HG03175 (cell line): ENCODE results near the gene OTULINL.

Experiments
- ATAC-seq: cut with Tn5 transposase; IDR thresholded peaks from one replicate; pipeline ENCODE4 v1.9.1; 2021; ENCODE audit warnings: mild to moderate bottlenecking, moderate library complexity; ENCODE audit not compliant: unreplicated experiment

Gene OTULINL

DNA sequence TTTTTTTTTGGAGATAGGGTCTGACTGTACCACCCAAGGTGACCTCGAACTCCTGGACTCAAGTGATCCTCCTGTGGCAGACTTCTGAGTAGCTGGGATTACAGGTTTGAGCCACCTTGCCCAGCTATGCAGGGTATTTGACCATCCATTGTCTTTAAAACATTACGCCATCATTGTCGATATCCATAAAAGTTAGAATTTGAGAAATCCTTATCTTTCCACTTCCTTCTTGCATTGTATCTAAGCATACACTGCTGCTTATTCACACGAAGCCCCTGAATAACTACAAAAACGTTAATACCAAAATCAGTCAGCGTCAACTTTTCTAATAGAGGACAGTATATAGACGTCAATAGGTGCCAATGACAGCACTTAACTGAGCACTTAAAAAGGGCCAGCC, 5.4 kb upstream of the OTULINL start:
- no peak for ATAC-seq

DNA sequence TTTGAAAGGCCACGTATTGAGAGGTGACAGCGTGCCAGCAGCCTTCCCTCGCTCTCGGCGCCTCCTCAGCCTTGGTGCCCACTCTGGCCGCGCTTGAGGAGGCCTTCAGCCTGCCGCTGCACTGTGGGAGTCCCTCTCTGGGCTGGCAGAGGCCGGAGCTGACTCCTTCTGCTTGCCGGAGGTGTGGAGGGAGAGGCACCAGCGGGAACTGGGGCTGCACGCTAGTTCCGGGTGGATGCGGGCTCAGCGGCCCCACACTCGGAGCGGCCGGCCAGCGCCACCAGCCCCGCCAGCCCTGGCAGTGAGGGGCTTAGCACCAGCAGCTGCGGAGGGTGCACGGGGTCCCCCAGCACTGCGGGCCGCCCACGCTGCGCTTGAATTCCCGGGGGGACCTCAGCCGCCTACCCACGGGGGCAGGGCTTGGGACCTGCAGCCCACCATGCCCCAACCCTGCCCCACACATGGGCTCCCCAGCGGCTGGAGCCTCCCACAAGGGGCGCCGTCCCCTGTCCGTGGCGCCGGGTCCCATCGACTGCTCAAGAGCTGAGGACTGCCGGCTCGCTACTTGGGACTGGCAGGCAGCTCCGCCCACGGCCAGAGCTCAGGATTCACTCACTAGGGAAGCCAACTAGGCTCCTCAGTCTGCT, 4.4 kb upstream of the OTULINL start:
- ATAC-seq, result no peak

DNA sequence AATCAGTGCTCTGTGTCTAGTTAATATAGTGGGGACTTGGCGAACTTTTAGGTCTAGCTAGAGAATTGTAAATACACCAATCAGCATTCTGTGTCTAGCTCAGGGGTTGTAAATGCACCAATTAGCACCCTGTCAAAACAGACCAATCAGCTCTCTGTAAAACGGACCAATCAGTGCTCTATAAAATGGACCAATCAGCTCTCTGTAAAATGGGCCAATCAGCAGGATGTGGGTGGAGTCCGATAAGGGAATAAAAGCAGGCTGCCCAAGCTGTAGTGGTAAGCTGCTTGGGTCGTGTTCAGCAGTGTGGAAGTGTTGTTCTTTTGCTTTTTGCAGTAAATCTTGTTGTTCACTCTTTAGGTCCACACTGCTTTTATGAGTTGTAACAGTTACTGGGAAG, 3.6 kb upstream of the OTULINL start:
- no peak for ATAC-seq

DNA sequence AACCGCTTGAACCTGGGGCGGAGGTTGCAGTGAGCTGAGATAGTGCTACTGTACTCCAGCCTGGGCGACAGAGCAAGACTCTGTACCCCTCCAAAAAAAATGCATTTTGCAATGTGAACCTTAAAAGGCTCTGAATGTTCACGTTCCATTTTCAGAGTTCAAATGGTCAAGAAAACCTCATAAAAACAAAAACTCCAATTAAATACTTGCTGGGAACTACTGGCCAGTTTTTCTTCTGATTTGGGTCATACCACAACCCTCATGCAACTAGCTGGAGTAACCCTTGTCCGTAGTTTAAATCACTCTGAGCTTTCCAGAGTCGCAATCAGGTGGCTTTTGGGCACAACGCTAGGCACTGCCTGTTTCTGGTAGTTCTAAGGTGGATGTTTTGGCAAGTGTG, 2.3 kb upstream of the OTULINL start:
- ATAC-seq, result no peak

DNA sequence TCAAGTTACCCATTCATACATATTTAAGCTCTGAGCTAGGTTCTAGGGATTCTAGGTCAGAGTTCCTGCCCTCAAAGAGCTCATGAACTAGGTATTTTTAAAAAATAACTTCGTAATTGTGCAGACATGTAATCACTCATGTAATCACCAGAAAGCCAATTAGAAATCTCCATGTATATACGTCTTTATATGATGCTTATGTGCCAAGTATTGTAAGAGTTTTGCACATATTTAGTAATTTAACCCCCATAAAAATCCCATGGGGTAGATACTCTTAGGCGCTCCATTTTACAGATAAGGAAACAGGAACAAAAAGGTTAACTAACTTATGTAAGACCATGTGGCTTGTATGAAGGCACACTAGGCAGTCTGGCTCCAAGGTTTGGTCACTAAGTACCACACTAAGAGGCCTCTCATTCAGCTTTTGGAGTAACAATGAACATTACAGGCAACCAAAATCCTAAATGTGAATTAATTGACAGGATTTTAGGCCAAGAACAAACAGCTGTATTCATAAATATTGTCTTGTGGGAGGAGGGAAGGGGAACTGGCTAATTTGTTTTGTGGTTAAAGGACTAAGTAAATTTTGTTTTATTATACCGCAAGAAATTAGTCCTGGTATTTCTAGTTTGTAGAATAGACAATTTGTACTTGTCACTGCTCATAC, 1.7 kb upstream of the OTULINL start:
- no peak for ATAC-seq

DNA sequence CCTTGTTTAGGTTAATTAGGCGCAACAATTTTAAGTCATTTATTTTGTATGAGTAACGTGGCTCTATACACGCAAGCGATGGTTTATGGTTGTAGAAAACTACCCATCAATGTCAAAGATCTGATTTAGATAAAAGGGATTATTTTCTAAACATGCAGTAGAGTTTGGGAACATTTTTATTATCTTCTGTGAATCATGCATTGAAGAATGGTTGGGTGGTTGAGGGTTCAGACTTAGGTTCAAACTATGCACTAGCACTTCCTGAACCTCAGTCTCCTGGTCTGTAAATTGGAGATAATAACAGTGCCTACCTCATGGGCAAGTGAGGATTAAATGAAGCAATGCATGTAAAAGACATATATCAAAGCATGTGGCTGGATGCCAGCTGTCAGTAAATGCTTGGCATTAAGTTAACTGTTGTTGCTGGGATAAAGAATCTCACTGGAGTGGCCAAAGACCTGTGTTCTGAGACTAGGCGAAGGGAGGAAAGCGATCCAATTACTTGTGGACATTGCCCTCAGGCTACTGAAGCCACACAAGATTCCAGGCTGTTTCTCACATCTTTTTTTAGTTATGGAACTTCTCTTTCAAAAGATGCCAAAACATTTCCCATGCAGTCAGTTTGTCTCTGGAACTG, 1.1 kb upstream of the OTULINL start:
- ATAC-seq, result no peak

DNA sequence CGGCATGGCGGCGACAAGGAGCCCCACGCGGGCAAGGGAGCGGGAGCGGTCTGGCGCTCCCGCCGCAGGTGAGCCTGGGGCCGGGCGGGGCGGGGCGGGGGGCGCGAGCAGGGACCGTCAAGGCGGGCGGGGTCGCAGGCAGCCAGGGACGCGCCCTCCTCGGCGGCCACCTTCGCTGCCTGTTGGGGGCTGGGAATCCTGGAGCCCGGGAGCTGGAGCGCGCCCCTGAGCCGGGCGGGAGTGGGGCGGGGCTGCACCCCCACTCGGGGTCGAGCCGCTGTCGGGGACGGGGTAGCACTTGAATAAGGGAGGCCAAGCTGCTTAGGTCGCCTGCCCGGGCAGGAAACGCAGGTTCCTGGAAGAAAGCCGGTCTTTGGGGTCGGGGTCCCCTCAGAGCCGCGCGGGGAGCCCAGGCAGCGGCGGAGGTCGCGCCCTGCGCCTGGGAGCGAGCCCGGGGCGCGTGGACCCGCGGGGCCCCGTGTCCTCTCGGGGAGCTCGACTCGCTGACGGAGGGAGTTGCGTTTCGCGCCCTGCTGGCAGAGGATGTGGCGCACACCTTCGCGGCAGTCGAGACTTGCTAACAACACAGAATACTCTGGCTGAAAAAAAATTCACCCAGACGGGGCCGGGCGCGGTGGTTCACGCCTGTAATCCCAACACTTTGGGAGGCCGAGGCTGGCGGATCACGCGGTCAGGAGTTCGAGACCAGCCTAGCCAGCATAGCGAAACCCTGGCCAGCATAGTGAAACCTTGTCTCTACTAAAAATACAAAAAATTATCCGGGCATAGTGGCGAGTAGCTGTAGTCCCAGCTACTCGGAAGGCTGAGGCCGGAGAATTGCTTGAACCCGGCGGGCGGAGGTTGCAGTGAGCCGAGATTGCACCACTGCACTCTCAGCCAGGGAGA, 552 bp downstream of the OTULINL start:
- peak; percentile 85 for ATAC-seq

DNA sequence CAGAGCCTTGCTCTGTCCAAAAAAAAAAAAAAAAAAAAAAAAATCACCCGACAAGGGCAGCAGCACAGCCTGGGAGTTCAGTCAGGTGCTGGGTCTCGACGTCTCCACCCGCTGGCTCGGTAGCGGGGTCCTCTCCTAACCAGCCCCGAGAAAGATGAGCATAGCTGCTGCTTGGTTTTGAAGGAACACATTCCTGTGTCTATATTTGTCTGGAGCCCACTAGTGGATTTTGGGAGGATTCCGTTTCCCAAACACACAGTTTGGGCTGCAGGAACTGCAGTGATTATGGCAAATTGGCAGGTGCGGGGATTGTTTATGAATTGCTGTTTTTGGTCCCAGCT, 1.2 kb downstream of the OTULINL start:
- ATAC-seq, result no peak

DNA sequence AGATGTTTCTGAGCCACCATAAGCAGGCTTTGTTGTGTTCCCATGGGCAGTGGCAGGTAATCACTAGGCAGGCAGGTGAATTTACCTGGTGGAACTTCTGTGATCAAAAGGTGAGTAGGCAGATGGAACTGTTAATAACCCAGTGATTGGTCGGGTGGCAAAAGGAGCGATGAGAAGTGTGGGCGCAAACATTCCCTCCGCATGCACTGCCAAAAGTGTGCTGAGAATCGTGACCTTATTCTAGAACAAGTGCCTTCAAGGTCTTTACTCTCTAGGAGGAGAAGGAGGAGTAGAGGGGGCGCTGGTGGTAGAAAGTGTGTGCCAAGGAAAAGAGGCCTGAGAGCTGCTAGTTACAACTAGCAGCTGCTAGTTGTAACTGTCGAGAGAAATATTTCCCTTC, 3.3 kb downstream of the OTULINL start:
- no peak for ATAC-seq

DNA sequence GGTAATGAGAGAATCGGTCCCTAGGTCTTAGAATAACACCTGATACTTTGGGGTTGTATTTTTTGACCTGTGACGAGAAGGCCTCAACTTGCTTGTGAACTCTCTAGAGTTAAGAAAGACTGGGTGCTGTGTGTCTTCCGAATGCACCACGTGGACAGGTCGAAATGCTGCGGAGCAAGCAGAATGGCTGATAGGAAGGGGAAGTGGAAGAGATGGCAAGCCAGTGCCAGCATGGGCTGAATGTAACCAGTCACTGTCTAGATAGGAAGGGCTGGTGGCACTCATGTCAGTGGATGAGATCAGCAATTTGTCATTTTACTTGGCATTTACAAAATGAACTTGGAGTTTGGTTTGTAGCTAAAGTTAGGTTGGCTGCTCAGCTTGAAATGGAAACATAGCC, 5.6 kb downstream of the OTULINL start:
- ATAC-seq, result no peak

DNA sequence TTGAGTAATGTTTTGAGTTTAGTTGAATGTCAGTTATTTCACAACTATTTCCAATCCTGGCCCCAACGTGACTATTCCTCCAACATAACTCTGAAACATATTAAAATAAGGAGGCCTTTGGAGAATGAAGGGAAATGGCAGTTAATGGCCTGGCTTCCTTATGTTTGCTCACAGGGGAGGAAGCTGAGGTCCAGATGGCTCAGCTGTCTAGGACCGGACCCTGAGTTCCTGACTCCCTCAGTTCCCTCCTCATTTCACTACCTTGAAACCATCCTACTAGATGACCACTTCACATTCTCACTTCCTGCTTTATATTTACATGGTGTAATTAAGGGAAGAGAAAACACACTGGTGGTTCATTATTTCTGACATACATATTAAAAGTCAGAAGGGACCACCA, 6.6 kb downstream of the OTULINL start:
- ATAC-seq, result peak; percentile 51

DNA sequence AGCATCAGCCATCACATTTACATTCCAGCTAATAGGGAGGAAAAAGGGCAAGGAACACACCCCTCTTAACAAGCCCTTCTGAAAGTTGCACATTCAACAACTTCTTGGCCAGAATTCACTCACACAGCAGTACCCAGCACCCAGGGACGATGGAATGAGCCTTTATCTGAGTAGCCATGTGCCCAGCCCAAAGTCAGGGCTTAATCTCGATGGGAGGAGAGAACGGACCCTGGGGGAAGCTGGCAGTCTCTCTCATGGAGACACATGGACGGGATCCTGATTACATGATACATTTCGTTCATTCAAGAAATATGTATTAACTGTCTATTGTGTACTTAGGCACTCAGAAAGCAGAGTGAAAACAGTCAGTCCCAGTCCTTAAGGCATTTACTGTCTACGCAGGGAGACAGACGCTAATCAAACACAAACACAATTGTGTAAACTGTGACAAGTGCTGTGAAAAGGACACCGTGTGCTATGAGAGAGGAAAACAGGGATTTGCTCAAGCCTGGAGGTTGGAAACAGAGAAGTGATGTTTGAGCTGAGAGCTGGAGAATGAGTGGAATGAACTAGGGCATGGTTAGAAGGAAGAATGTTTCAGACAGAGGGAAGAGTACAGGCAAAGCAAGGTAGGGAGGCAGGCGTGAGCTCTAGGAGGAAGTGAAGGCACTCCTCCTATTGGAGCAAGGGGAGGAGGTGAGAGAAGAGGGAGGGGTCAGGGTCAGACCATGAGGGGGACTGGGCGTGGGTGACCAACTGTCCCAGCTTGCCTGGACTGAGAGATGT, 7.4 kb downstream of the OTULINL start:
- ATAC-seq, result no peak

DNA sequence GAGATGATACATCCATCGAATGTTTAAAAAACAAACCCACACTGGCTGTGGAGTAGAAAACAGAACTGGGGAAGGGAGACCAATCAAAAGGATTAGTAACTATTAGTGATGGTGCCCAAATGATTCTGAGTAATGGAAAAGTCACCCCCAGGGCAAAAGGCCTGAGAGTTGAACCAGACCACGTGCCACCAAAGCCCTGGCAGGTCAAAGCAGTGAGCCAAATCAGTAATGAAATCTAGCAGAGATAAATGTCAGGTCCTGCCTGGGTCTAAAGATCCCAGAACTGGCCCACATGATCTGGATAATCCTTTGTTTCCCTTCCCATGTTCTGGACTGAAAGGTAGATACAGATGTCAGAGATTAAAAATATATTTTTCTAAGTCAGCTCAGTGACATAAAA, 9.4 kb downstream of the OTULINL start:
- no peak for ATAC-seq

DNA sequence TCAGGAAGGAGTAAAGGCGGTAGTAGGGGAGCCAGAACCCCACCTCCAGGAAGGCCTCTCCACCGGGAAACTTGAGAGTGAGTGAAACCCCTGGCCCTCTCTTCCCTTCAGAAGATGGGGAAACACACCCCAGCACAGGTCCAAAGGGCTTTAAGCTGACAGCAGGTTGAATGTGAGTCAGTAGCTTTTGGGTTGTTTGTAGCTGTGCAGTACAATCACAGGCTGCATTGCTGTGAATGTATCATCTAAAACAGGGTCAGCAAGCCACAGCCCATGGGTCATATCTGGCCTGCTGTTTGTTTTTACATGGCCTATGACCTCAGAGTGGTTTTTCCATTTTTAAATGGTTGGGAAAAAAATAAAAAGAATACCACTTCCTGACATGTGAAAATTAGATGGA, 10.0 kb downstream of the OTULINL start:
- ATAC-seq, result no peak

DNA sequence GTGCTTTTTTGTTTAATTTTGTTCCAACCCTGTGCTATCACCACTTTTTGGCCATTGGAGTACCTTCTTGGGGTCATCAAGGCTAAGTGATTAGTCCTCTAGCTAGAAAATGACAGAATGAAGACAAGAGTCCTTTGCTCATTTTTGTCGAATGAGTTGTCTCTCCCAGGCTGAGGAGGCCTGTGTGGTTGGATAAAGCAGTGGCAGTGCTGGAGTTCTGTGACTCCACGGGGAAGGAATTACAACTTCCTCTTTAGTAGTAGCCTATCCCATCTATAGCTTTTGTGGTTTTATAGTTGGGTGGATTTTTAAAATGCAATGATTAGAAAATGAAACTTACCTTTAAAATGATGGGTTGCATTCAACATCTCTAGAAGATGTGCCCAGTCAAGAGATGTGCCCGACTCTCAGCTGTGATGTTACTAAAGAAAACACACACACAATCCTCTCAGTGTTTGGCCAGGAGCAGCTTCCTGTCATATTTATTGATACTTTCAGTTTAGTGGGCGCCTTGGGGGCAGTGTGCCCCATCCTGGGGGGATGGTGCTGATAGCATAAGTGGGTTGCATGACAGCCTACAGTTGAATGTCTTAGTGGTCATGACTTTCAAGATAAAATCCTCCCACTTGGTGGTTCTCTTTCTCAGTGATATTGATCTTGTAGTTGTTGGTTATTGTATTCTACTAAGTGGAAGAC, 11.9 kb downstream of the OTULINL start:
- no peak for ATAC-seq

DNA sequence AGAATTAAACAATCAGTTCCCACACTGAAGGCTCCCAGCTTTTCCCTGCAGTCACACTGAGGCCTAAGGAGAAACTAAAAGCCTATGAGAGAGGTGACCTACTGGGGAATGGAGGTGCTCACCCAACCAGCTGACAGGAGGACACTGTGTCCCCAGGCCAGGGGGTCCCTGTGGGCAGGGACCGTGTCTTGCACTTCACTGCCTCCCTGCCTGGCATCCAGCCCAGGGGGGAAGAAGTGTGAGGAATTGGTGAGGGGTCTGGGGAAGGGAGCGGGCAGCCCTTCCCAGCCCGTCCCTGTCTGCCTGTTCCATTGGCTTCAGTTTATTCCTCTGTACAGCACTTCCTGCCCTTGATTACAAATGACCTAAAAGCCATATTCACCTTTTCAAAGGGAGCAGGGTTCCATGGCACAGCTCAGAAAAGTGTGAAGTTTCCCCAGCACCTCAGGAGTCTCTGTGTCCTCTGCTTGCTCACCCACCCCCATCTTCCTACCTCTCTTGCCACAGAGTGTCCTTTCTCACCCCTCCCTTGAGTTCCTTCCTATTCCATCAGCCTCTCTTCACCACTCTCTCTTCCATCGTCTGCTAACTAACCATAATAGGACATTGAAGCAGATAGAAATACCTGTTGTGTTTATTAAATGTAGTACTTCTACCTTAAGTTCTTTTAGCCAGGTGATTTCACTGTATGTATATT, 12.9 kb downstream of the OTULINL start:
- ATAC-seq, result no peak

DNA sequence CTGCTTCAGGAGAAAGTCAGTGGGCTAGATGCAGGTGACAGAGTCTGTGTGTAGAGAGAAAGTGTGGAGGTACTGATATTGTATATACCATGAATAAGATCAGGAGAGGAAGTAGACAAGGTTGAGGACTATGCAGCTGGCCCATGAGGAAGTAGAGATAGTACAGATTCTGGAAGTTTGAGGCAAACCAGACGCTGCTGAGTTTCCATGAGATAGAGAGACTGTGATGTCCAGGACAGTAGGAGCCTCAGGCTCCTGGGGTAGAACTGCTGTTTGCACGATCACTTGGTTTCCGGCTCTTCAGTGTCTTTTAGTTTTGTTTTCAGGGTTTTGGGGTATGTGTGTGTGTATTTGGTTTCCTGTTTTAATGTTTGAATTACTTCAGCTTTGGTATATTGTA, 13.6 kb downstream of the OTULINL start:
- ATAC-seq, result peak; percentile 80

DNA sequence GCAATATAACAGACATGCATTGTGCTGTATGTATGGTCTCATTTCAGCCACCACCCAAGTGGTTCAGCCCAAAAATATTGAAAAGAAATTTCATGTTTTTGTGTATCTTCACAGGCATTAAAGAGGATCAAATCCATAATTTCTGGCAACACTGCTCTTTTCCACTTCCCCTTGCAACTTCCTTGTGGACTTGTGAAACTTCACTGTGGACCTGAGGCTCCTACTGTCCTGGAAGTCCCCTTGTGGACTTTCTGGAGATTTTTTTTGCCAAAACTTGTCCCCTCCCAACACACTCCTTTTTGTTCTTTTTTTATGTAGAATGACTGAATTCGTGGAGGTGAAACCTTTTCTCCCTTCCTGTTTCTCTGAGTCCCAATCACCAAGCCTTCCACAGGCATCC, 14.3 kb downstream of the OTULINL start:
- no peak for ATAC-seq

DNA sequence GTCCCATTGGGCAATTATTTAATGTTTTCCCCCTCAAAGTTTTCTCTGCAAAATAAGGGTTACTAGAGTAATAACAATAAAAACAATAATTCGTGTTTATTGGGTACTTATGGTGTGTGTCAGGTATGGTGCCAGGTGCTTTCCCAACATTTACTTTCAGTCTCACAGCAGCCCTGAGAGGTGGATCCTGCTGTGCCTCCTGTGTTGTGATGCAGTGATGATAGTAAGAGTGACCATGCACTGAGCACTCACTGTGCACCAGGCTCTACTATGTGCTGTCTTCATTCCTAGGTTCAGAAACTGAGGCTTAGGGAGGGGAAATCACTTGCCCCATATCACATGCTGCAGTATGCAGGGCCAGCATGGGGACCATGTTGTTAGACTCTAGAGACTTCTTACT, 15.5 kb downstream of the OTULINL start:
- no peak for ATAC-seq

DNA sequence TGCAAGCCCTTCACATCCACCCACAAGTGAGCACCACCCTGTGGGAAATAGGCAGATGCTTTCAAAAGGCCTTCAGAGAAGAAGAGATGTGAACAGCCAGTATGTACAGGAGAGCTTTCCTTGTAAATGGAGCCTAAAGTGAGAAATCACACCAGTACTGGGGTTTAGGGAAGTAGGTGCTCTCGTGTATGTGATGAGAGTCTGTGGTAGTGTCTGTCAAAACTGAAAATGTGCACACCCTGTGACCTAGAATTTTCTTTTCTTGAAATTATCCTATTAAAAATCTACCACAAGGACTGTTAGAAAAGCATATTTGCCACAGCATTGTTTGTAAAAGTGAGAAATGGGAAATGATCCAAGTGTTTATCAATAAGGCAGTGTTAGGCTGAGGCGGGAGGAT, 16.6 kb downstream of the OTULINL start:
- ATAC-seq, result peak; percentile 24
